Stimulated activated CD8-positive, alpha-beta memory T cell treated with anti-CD3 and anti-CD28 coated beads, Interleukin-7, amount 100 ng/mL, for 48 hours (primary cell): Measurements from ENCODE around the gene RBMS1.

Experiments used
- DNase-seq, 2 donors: peaks; one replicate each; pipeline ENCODE4 v3.0.0-alpha.2; 2020; ENCODE audit warnings: low read depth in 1 of 2; ENCODE audit errors: extremely low read depth in 1 of 2

RBMS1 gene

GRCh38 chr2:160288324-160288723, 205.3 kb downstream of the RBMS1 start:
- no peak for DNase-seq

DNA sequence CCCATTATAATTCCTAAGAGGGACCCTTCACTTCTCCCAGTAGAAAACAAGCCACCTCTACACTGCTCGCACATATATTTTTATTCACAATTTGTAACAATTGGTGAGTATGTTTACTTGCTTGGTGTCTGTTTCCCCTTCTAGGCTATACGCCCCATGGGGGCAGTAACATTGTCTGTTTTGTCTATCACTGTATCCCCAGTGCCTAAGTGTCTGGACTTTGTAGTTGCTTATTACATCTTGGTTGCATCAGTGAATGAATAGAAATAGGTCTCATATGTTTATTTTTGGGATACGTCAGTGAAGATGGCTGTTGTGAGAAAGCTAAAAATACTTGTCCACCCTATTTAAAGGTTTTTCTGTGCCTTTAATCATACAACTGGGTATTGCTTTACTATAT, 206.1 kb downstream of the RBMS1 start:
- no peak for DNase-seq

GRCh38 chr2:160286551-160286950, 207.1 kb downstream of the RBMS1 start:
- no peak for DNase-seq

- no peak for DNase-seq
Measured at GRCh38 chr2:160283675-160284074, 209.9 kb downstream of the RBMS1 start.

- DNase-seq, result no peak
Measured at GRCh38 chr2:160282063-160282580, 211.5 kb downstream of the RBMS1 start.

DNA sequence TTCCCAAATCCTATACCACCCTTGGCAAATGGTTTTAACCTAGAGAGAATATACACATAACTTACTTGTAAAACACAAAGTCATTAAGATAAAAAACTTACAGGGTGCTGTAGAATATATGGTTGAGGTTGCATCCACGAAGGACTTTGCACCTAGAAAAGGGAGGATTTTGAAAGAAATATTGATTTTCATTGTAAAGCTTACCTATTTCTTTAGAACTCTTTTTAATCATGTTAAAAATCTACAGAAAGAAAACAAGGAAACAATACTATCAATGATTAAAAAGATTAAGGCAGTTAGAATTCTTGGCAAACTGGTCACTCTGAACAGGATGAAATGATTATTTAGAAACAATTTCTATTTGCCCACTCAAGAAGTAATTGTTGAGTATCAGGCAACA, 212.4 kb downstream of the RBMS1 start:
- no peak for DNase-seq

DNA sequence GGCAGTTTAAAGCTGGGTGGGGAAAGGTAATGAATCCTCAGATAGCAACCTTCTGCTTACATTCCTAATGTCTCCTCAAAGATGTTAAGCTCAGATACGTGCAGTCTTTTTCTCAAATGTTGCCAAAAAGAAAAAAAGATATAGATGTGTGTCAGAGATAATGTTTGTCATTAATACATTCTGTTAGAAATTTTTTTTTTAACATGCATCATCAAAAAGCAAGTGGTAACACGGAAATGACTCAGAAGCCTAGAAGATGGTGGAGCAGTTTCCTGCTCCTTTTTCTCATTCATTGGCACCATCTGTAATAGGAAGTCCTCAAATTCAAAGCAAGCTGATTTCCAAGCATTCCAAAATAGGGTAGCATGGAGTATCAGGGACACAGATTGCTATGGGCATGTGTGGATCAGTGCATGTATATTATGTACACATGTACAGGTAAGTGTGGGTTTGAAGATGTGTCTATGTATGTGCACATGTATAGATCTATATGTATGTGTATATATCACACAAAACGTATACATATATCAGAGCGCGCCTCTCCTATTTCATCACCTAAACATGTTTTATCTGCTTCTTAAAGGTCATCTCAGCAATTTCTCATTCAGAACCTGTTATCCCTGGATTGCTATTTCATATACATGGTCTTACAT, 213.7 kb downstream of the RBMS1 start:
- no peak for DNase-seq

DNA sequence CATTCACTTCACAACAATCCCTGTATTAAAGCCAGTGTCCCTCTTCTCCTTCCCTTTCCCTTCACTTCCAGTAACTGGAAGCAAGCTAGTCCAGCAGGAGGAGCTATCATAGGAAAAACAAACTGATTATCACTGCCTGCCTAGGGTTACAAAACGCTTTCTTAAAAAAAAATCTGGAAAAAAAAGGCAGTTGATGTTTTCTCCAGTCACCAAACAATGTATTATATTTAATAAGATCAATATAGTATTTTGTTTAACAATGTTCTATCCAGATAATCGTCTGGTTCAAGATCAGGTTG, 214.8 kb downstream of the RBMS1 start:
- no peak for DNase-seq

DNA sequence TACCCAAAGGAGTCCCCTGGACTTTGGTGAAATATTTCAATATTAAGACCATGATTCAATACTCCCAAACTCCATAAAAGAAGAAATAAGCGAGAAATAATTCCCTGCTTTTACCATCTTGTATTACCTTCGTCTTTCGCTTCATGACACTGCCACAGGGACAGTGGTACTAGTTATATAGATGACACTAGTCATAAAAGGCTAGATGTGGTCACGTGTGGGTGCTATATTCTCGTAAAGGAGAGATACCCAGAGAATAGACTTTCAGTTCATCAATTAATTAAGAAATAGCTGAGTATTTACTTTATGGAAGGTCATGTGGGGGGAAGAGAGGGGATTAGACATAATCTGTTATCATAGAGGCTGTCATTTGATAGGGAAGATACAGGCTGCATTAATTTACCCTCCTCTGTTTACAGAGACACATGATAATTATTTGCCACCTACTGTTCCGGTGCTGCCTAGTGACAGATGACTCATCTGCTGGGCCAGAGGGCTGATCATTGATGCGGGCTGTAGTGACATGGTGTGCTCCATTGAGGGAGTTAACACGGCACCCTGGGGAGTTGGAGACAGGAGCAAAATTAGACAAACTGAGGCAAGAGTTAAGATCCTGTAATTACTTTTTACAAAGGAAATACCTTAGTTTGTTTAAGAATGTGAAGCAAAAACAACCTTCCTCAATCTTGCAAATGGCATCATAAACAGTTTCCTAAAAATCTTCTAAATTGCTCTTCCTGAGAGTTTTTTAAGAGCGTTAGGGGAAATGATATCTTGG, 215.3 kb downstream of the RBMS1 start:
- DNase-seq, result no peak

GRCh38 chr2:160277151-160277550, 216.5 kb downstream of the RBMS1 start:
- DNase-seq, result no peak

DNA sequence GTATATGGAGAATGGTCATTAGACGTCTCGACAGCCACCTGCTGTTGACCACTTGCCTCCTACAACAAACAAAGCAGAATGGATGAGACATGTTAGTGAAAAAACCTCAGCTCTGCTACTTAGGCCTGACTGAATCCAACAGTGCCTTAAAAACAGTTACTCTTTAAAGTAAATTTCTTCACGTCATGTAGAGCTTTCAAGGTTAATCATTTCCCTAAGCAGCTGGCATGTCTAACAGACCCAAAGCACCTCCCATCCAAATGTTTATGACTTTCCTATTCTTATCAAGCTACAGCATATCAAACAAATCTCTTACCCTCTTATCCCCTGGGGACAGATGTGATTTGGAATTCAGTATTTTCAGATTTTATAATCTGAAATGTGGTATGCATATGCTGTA, 218.0 kb downstream of the RBMS1 start:
- DNase-seq, result no peak

GRCh38 chr2:160271171-160272086, 222.2 kb downstream of the RBMS1 start:
- no peak for DNase-seq

GRCh38 chr2:160270571-160271113, 223.0 kb downstream of the RBMS1 start:
- no peak for DNase-seq

DNA sequence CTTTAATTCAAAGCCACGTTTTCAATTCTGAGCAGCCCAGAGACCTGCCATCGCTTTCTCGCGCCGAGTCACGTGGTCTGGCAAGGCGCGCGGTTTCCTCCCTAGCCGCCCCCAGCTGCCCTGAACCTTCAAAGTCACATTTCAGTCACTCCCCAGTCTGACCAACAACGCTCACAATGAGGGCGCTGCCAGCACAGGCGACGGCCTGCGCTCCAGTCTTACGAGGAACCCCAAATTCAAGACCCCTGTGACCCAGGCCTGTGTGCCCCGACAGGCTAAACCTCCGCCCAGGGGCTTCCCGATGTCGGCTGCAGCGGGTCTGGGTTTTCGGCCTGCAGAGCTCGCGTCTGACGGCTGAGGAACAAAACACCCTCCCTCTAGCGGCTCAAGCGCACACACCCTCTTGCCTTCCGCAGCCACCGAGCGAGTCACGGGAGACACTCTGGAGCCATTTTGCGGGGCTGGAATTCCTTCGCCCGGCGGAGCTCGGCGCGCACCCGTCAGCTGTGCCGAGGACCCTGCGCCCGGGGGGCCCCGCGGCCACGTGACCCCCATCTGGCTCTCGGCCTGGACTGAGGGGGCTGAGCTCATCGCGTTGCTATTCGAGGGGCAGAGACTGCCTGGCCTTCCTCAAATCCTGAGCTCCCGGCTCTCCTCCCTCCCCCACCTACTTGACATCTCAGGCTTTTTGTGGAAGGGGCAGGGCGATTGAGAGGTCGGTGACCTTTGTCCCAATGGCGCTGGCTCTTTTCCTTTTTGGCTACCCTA, 223.6 kb downstream of the RBMS1 start:
- peak; percentile 40 to 55 for DNase-seq

GRCh38 chr2:160269365-160269764, 224.2 kb downstream of the RBMS1 start:
- DNase-seq, result no peak

GRCh38 chr2:160268151-160268781, 225.3 kb downstream of the RBMS1 start:
- no peak for DNase-seq

DNA sequence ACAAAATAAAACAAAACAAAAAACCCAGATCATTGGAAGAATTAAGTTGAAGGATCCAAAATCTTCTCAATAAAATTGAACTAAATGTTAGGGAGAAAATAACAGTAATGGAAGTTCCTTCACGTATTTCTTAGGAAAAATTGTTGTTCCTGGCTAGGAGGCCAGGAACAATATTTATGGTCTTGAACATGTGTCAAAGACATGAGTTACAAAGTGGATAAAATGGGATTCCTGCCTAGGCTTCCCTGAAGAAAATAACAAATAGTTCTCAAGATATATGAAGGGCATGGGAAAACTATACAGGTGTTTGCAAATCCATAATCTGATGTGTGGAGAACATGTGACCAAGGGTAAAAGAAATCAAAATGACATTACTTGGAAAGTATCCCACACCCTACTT, 225.9 kb downstream of the RBMS1 start:
- no peak for DNase-seq

DNA sequence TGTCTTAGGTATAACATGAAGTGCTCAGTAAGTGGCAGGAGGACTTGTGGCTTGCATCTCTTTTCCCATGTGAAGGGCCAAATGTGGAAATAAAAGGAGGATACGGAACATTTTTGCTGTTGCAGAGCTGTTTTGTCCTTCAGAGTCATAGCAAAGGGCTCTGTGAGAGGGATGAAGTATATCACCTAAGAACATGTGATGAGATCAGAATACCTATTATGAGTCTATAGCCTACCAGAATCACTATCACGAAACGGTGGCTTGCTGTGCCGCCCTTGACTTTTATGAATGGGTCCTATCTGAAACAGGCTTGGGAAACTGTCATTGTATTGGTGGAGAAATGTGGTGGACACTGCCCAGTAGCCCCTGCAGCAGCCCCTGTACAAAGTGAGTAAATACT, 226.6 kb downstream of the RBMS1 start:
- no peak for DNase-seq

GRCh38 chr2:160266037-160266551, 227.5 kb downstream of the RBMS1 start:
- no peak for DNase-seq

- no peak for DNase-seq
Measured at GRCh38 chr2:160264308-160264707, 229.3 kb downstream of the RBMS1 start.
